Breast epithelium (tissue), 4 donors: ENCODE measurements around the gene CRCP. TPM values are rescaled to one million over a fixed set of nuclear protein-coding genes. Genes with fewer than 3 reads are reported as not detected.
"Not testable (repeated sequence)": the region's sequence is repeated elsewhere in the genome, so short reads cannot be mapped to it uniquely, and the experiment has no call there.

ENCODE experiments used
- DNase-seq, 2 donors: peaks; one replicate each; pipeline ENCODE4 v3.0.0-alpha.2; 2019; ENCODE audit warnings: low spot score in 2 of 2
- H3K27ac ChIP-seq, 2 donors: fragments of 200-600 bp; sonication (generic) in 1 of 2; one replicate each; pipeline ENCODE4 v1.5.1; 2016 to 2019; ENCODE audit warnings: mild to moderate bottlenecking in 1 of 2
- H3K27me3 ChIP-seq, 2 donors: fragments of 200-600 bp; sonication (generic) in 1 of 2; one replicate each; pipeline versions ENCODE4 v1.5.1 to v1.6.0; 2017 to 2019; ENCODE audit warnings: control low read depth in 1 of 2, mild to moderate bottlenecking in 1 of 2
- H3K36me3 ChIP-seq: fragments of 200-600 bp; one replicate; pipeline ENCODE4 v1.5.1; 2019
- H3K4me1 ChIP-seq, 2 donors: fragments of 200-600 bp; sonication (generic); one replicate each; pipeline ENCODE4 v1.5.1; 2016 to 2019; ENCODE audit warnings: control low read depth in 1 of 2
- H3K4me3 ChIP-seq, 3 donors: fragments of 200-600 bp; sonication (generic); 1 replicate in 2 of 3; 2 replicates in 1 of 3; pipeline ENCODE4 v1.5.1; 2016 to 2019; ENCODE audit warnings: mild to moderate bottlenecking in 3 of 3, moderate library complexity in 2 of 3
- H3K9me3 ChIP-seq, 2 donors: fragments of 200-600 bp; sonication (generic) in 1 of 2; one replicate each; pipeline ENCODE4 v1.5.1; 2016 to 2019; ENCODE audit warnings: control low read depth in 1 of 2
- POLR2A ChIP-seq: fragments of 450-650 bp; IDR thresholded peaks from one replicate; pipeline ENCODE4 v1.6.1; 2016; ENCODE audit warnings: antibody characterized with exemption, mild to moderate bottlenecking, moderate library complexity
- POLR2AphosphoS5 ChIP-seq, 3 donors: sonication (generic); formaldehyde crosslinking; IDR thresholded peaks; one replicate each; pipeline ENCODE4 v1.6.1; 2017; ENCODE audit warnings: antibody characterized with exemption in 3 of 3
- intact Hi-C: fragments of 100-400 bp; cut with DNase I; formaldehyde crosslinking; loops from one replicate; pipeline ENCODE4 v1.15.1; 2023; ENCODE audit warnings: low total_unique reads
- total RNA-seq, 3 donors: library from RNA; depleted of rRNA; stranded (reverse); fragments of >200 nt; gene quantifications; one replicate each; pipeline ENCODE4 v1.1.0, GENCODE V29; 2016
- TF ChIP-seq, protein P1 (sequence below), 3 donors: fragments of 450-650 bp; IDR thresholded peaks; one replicate each; pipeline ENCODE4 v1.5.1; 2016 to 2017; ENCODE audit warnings: antibody characterized with exemption in 3 of 3, mild to moderate bottlenecking in 3 of 3, moderate library complexity in 3 of 3

Gene CRCP
- total RNA-seq, 3 donors from 2014 or later = 31.5 to 49.8 (median 41.3) TPM

DNA sequence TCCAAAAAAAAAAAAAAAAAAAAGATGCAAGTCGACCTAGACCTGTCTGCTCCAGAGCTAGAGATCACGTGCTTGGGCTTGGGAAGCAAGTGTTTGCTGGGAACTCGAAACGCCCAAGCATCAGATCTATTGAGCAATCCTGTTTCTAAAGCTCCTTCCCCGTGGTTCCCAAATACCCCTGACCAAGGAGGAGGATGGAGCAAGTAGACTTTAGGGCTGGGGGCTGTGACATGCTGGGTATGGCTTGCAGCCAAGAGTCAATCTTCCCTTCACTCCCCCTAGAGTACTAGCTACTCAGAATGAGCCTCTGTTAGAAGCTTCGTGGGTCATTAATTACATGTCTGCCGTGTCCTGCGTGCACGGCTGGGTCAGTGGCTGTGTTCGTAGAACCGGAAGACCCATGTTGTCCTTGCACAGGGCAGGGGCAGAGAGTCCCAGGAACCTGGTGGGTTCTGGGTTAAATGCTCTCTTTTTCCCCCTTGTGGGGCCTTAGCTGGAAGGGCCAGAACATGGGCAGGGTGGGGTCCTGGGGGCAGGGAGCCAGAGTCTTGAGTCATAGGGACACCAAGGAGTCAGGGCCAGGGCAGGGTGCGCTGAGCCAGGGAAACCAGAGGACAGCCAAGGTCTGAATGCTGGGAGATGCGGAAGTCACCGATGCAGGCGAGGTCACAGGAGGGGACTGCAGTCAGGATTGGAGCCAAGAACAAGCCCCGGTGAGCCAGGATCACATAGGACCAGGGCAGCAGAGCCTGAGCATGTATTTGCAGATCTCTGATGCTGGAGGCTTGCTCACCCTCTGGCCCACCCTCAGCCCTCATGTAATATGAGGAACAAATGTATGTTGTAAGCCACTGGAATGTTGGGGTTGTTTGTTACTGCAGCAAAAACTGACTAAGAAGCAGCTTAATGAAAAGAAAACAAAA, 55.9 kb downstream of the CRCP start:
- peak in 1 of 3 donors; percentile 19 for TF ChIP-seq POLR2AphosphoS5 (IDR thresholded peaks at IDR 0.05)
- TF ChIP-seq, protein P1, sequence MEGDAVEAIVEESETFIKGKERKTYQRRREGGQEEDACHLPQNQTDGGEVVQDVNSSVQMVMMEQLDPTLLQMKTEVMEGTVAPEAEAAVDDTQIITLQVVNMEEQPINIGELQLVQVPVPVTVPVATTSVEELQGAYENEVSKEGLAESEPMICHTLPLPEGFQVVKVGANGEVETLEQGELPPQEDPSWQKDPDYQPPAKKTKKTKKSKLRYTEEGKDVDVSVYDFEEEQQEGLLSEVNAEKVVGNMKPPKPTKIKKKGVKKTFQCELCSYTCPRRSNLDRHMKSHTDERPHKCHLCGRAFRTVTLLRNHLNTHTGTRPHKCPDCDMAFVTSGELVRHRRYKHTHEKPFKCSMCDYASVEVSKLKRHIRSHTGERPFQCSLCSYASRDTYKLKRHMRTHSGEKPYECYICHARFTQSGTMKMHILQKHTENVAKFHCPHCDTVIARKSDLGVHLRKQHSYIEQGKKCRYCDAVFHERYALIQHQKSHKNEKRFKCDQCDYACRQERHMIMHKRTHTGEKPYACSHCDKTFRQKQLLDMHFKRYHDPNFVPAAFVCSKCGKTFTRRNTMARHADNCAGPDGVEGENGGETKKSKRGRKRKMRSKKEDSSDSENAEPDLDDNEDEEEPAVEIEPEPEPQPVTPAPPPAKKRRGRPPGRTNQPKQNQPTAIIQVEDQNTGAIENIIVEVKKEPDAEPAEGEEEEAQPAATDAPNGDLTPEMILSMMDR (IDR thresholded peaks at IDR 0.05) = no peak
- H3K27ac ChIP-seq = peak overlapping the region in 1 of 2 donors; percentile 70

DNA sequence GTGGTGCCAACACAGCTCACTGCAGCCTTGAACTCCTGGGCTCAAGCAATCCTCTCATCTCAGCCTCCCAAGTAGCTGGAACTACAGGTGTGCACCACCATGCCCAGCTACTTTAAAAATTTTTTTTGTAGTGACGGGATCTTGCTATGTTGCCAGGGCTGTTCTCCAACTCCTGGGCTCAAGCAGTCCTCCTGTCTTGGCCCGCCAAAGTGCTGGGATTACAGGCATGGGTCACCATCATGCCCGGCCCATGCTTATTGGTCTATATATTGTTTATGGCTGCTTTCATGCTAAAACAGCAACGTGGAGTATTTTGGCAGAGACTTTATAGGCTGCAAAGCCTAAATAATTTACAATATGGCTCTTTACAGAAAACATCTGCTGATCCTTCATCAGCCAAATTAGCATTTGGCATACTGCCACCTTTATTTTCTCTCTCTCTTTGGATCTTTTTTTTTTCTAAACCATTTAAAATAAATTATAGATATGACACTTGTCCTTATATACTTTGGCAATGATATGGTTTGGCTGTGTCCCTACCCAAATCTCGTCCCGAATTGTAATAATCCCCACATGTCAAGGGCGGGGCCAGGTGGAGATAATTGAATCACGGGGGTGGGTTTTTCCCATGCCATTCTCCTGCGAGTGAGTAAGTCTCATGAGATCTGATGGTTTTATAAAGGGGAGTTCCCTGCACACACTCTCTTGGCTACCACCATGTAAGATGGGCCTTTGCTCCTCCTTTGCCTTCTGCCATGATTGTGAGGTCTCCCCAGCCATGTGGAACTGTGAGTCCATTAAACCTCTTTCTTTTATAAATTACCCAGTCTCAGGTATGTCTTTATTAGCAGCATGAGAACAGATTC, 58.1 kb downstream of the CRCP start:
- not testable (repeated sequence) for H3K4me3 ChIP-seq, DNase-seq

More for the DNA sequence above, 55.9 kb downstream of the CRCP start:
- H3K27me3 ChIP-seq = no peaks in the 10 kb centered on the region
- no peaks in the 10 kb centered on the region for H3K36me3 ChIP-seq
- peak overlapping the region in 1 of 3 donors; percentile 15 for H3K4me3 ChIP-seq
- intact Hi-C loops = no loop called here
- DNase-seq = no peak
- no peaks in the 10 kb centered on the region for H3K9me3 ChIP-seq
- H3K4me1 ChIP-seq = no peaks in the 10 kb centered on the region

DNA sequence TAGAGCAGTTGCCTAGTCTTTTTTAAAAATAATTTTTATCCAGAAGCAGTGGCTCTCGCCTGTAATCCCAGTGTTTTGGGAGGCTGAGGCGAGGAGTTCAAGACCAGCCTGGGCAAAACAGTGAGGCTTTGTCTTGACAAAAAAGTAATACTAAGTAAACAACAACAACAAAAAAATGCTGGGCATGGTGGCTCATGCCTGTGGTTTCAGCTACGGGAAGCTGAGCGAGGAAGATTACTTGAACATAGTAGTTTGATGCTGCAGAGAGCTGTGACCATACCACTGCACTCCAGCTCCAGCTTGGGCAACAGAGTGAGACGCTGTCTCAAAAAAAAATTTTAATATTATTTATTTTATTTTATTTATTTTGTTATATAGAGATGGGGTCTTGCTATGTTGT, 59.2 kb downstream of the CRCP start:
- Histone ChIP-seq H3K36me3 (no peaks in the 10 kb centered on the region), H3K27me3 (no peaks in the 10 kb centered on the region), H3K27ac (no peak overlapping the region), H3K4me1 (no peaks in the 10 kb centered on the region), H3K4me3 (no peak overlapping the region), H3K9me3 (no peaks in the 10 kb centered on the region)
- no peak for TF ChIP-seq POLR2A
- TF ChIP-seq, protein P1 (IDR thresholded peaks at IDR 0.05) = no peak
- TF ChIP-seq POLR2AphosphoS5 (IDR thresholded peaks at IDR 0.05) = no peak
- DNase-seq = no peak
- intact Hi-C loops = no loop called here

More for the DNA sequence above, 58.1 kb downstream of the CRCP start:
- H3K4me1 ChIP-seq, H3K36me3 ChIP-seq, H3K27ac ChIP-seq, intact Hi-C loops, H3K9me3 ChIP-seq, H3K27me3 ChIP-seq: not testable (repeated sequence)

DNA sequence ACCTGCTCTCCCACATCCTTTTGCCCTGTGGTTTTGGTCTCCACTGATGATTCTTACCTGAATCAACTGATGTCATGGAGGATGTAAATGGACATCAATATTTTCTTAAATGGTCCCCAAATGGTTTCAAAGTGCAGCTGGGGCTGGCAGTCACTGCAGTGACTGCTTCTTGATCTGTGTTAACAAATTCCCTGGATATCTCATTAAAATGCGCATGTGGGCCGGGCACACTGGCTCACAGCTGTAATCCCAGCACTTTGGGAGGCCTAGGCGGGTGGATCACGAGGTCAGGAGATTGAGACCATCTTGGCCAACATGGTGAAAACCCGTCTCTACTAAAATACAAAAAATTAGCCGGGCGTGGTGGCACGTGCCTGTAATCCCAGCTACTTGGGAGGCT, 60.4 kb downstream of the CRCP start:
- H3K9me3 ChIP-seq, intact Hi-C loops, H3K4me3 ChIP-seq, H3K27ac ChIP-seq, H3K4me1 ChIP-seq, H3K27me3 ChIP-seq, H3K36me3 ChIP-seq, DNase-seq: not testable (repeated sequence)

DNA sequence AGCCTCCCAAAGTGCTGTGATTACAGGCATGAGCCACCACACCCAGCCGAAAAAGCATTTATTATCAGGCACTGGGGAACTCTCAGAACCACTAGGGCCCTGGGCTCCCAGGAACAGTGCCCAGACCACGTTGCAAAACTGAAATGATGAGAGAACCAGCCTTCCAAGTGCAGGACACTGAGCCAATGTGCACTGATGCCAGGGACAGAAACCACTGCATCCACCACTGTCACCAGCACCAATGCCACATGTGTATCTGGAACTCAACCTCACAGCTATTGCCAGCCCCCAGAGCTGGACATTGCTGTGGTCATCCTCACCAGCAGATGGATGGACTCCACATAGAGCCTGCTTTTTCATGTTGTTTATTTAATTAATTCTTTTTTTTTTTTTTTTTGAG, 62.3 kb downstream of the CRCP start:
- no peaks in the 10 kb centered on the region for H3K27me3 ChIP-seq
- no peak overlapping the region for H3K4me3 ChIP-seq
- DNase-seq = no peak
- H3K36me3 ChIP-seq = no peaks in the 10 kb centered on the region
- no peaks in the 10 kb centered on the region for H3K4me1 ChIP-seq
- H3K27ac ChIP-seq = no peak overlapping the region
- H3K9me3 ChIP-seq = no peaks in the 10 kb centered on the region
- intact Hi-C loops = no loop called here
- TF ChIP-seq POLR2AphosphoS5 (IDR thresholded peaks at IDR 0.05) = no peak
- TF ChIP-seq POLR2A = no peak
- TF ChIP-seq, protein P1 (IDR thresholded peaks at IDR 0.05) = no peak

DNA sequence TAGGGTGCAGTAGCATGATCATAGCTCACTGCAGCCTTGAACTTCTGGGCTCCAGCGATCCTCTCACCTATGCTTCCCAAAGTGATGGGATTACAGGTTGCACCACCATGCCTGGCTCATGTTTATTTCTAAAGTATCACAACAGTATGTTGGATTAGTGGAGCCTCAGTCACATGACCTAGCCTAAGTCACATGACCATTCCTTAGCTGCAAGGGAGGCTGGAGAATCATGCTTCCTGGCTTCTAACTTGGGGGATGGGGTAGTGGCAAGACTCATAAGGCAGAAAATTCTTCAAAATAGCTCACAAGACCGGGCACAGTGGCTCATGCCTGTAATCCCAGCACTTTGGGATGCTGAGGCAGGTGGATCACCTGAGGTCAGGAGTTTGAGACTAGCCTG, 63.6 kb downstream of the CRCP start:
- H3K27me3 ChIP-seq = no peaks in the 10 kb centered on the region
- intact Hi-C loops = no loop called here
- H3K36me3 ChIP-seq = no peaks in the 10 kb centered on the region
- H3K4me1 ChIP-seq = no peaks in the 10 kb centered on the region
- no peak overlapping the region for H3K4me3 ChIP-seq
- H3K9me3 ChIP-seq = no peaks in the 10 kb centered on the region
- TF ChIP-seq, protein P1 (IDR thresholded peaks at IDR 0.05) = no peak
- no peak for TF ChIP-seq POLR2A
- no peak for TF ChIP-seq POLR2AphosphoS5 (IDR thresholded peaks at IDR 0.05)
- no peak for DNase-seq
- no peak overlapping the region for H3K27ac ChIP-seq
